Bronchial epithelial cell (primary cell): ENCODE data around the gene PLXND1. TPM values are rescaled to one million over a fixed set of nuclear protein-coding genes. Genes with fewer than 3 reads are reported as not detected.

ENCODE experiments used
- DNase-seq: peaks from one replicate; pipeline ENCODE4 v3.0.0-alpha.2; 2010; ENCODE audit warnings: low read depth
- FAIRE-seq: peaks from 2 replicates; lab custom pipeline; 2011; peaks lifted over from hg19 to GRCh38; lab: Jason Lieb, UNC
- H3K27me3 ChIP-seq: 2 replicates; pipeline ENCODE4 v1.5.1; 2011; ENCODE audit warnings: low read length; ENCODE audit not compliant: control insufficient read depth, insufficient read depth
- H3K36me3 ChIP-seq: 2 replicates; pipeline ENCODE4 v1.5.1; 2011; ENCODE audit warnings: low read length; ENCODE audit not compliant: control insufficient read depth, insufficient read depth
- H3K4me3 ChIP-seq: 2 replicates; pipeline ENCODE4 v1.5.1; 2011; ENCODE audit warnings: mild to moderate bottlenecking, low read depth, low read length, control low read depth
- total RNA-seq: library from RNA; depleted of rRNA; stranded (reverse); fragments of >200 nt; gene quantifications from 2 replicates; pipeline ENCODE4 v1.2.1, GENCODE V29; 2014
- TF ChIP-seq, protein P1 (sequence below): IDR thresholded peaks from 2 replicates; pipeline ENCODE4 v1.5.1; 2011; ENCODE audit warnings: mild to moderate bottlenecking, moderate library complexity, low read length, control low read depth, inconsistent platforms; ENCODE audit not compliant: insufficient read depth, severe bottlenecking

Gene PLXND1
- total RNA-seq, 1 donor from 2014 or later, result 2.4 TPM

DNA sequence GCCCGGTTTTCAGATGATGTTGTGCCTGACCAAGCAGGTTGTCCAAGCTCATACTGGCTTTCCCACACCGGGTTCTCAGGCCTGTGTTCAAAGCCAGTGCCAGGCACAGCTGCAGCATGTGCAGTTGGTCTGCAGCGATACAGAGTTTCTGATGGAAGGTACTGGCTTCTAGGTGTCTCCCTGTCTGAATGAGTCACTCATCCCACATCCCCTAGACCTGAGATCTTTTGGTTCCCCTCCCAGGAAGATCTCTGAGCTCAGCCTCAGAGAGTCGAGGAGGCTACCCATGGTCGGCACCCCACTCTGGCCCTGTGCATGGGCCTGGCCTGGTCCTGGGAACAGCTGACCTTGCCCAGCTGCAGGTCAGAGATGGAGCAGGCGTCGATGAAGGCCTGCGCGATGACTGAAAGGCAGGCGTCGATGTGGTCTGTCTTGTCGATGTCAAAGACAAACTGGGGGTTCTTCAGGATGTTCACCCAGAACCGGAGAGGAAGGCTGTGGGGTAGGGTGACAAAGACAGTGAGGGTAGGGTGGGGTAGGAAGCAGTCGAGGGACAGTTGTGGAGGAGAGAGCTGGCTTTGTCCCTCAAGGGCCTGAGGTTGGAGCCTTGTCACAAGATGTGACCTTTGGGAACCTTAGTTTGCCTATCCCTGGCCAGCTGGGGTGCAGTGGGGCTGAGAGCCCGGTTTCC is 48.2 kb downstream of the PLXND1 start:
- TF ChIP-seq, protein P1, sequence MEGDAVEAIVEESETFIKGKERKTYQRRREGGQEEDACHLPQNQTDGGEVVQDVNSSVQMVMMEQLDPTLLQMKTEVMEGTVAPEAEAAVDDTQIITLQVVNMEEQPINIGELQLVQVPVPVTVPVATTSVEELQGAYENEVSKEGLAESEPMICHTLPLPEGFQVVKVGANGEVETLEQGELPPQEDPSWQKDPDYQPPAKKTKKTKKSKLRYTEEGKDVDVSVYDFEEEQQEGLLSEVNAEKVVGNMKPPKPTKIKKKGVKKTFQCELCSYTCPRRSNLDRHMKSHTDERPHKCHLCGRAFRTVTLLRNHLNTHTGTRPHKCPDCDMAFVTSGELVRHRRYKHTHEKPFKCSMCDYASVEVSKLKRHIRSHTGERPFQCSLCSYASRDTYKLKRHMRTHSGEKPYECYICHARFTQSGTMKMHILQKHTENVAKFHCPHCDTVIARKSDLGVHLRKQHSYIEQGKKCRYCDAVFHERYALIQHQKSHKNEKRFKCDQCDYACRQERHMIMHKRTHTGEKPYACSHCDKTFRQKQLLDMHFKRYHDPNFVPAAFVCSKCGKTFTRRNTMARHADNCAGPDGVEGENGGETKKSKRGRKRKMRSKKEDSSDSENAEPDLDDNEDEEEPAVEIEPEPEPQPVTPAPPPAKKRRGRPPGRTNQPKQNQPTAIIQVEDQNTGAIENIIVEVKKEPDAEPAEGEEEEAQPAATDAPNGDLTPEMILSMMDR, result no peak
- FAIRE-seq, result no peak
- no peaks in the 10 kb centered on the region for H3K36me3 ChIP-seq
- H3K27me3 ChIP-seq, result no peaks in the 10 kb centered on the region
- DNase-seq, result no peak
- no peak overlapping the region for H3K4me3 ChIP-seq

DNA sequence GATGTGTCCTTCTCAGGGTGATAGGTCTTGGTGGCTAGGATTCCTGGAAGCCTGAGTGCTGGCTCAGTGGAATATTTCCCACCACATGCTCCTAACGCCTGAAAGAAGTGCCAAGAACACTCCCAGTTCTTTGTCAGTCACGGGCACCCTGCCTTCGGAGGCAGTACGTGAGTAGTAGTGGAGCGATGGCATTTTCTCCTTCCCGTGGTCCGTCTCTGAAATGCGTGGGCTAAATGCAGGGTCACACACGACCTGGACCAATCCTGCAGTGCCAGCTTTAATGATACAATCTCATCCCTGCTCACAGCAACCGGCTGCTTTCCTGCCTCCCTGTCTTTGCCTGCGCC is 49.0 kb downstream of the PLXND1 start:
- no peak overlapping the region for H3K4me3 ChIP-seq
- TF ChIP-seq, protein P1, result no peak
- H3K27me3 ChIP-seq, result no peaks in the 10 kb centered on the region
- H3K36me3 ChIP-seq, result no peaks in the 10 kb centered on the region
- DNase-seq, result no peak
- peak; percentile 64 for FAIRE-seq

DNA sequence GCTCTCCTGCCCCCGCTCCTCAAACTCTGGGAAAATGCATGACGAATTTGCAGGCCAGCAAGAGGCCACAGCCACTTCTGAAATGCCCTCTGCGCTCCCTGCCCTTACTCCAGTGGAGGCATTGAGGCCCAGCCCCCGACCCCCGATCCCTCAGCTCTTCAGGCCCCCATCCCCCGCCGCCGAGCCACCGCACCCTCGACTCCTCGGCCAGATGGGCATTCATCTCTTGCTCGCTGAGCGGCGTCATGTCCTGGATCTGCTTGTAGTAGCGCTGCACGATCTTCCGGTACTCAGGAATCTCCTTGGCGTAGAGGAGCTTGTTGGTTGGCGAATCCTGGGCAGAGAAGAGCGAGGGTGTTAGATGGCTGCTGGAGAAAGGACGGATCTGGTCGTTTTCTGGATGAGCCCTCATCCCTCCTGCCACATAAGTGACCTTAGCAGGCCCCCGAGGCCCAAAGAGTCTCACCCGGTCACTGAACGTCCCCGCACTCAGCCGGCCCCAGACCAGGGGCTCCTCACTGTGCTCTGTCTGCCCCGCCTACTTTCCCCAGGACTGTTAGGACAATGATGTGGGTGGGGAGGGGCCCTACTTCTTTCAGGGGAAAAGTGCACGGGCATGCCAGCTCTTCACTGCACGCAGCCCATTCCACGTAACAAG is 49.5 kb downstream of the PLXND1 start:
- no peak for FAIRE-seq
- no peak overlapping the region for H3K4me3 ChIP-seq

DNA sequence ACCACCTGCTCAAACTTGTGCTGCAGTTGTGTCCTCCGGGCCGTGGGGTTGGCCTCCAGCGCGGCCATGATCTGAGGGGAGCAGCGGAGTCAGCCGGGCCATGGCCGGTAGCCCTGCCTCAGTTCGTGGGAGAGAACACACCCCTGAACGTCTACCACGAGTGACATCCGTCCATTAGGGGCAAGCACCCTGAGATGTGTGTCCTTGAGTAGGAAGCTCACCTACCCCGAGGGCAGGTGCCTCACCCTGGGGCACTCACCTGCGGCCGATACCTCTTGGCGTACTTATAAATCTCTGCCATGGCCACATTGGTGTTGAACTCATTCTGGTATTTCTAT is 50.1 kb downstream of the PLXND1 start:
- H3K36me3 ChIP-seq, result no peaks in the 10 kb centered on the region
- FAIRE-seq, result no peak
- no peak for DNase-seq
- H3K27me3 ChIP-seq, result no peaks in the 10 kb centered on the region
- H3K4me3 ChIP-seq, result no peak overlapping the region
- TF ChIP-seq, protein P1, result no peak

More for the DNA sequence above, 49.5 kb downstream of the PLXND1 start:
- H3K36me3 ChIP-seq, result no peaks in the 10 kb centered on the region
- TF ChIP-seq, protein P1, result no peak
- H3K27me3 ChIP-seq, result no peaks in the 10 kb centered on the region
- DNase-seq, result no peak

DNA sequence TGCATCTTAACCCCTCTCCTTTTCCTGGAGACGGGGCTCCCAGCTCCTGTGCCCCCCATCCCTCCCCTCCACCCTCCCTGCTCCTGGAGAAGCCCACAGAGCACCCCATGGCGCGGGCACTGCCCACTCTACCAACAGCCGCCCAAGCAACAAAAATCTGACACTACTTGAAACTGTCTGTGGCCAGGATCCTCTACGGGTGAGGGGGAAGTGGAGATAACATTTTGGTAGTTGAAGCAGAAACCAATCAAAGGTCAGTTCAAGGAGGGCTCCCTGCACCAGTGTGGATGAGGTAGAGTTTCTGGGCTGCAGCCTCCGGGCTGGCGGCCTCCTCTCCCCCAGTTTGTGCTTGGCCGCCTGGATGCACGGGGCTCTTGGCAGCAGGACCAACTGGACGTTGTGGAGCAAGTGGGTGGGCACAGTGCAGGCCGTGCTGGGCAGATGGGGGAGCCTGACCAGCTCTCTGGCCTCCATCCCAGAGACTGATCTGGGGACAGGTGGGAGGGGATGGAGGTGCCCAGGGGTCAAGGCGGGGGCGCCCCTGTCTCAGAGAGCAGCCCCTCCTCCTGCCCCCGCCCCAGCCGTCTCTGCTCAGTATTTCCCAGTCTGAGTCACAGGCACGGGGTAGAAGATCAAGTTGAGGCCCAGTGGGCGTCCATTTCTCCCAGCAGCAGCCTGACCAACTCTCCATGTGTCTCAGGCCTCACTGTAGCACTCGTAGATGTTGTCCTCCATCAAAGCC is 50.7 kb downstream of the PLXND1 start:
- Histone ChIP-seq H3K36me3 (no peaks in the 10 kb centered on the region), H3K27me3 (no peaks in the 10 kb centered on the region), H3K4me3 (no peak overlapping the region)
- DNase-seq, result no peak
- TF ChIP-seq, protein P1, result no peak
- FAIRE-seq, result no peak
